SK-N-SH (cell line): Measurements from ENCODE around the gene MRPS7. TPM values are rescaled to one million over a fixed set of nuclear protein-coding genes. Genes with fewer than 3 reads are reported as not detected.

Source experiments
- CTCF ChIA-PET: fragments of 300-600, 350-600 bp; formaldehyde crosslinking; extraction: SDS; loops from one replicate; lab custom pipeline; 2021; lab: Yijun Ruan, JAX
- POLR2A ChIA-PET: fragments of 350-600 bp; sonication (Branson Sonifier 250); formaldehyde crosslinking; extraction: SDS; loops from one replicate; lab custom pipeline; 2020; ENCODE audit warnings: antibody characterized with exemption, inconsistent platforms; lab: Yijun Ruan, JAX
- DNase-seq: peaks from one replicate; pipeline ENCODE4 v3.0.0; 2012
- H2AFZ ChIP-seq: fragments of 200-600 bp; sonication (generic); 2 replicates; pipeline ENCODE4 v1.8.1; 2016; ENCODE audit warnings: antibody characterized with exemption, mild to moderate bottlenecking, low read depth
- H3F3A ChIP-seq: fragments of 200-600 bp; sonication (generic); replicated peaks from 2 replicates; pipeline ENCODE3; 2016; ENCODE audit warnings: antibody characterized with exemption, mild to moderate bottlenecking; ENCODE audit not compliant: insufficient read depth
- H3K27ac ChIP-seq, 2 experiments: fragments of 200-500 bp in 1 of 2; fragments of 200-600 bp in 1 of 2; sonication (Bioruptor generic) in 1 of 2; sonication (generic), shearing (Covaris generic) in 1 of 2; 2 replicates each; pipeline versions ENCODE4 v1.5.1 to v1.6.1; 2014 to 2016; ENCODE audit warnings: low read depth in 2 of 2, inconsistent platforms in 1 of 2, low read length in 1 of 2, mild to moderate bottlenecking in 1 of 2, mixed read lengths in 1 of 2
- H3K27me3 ChIP-seq: fragments of 200-600 bp; sonication (generic), shearing (Covaris generic); 2 replicates; pipeline ENCODE4 v1.6.1; 2016; ENCODE audit warnings: mixed run types; ENCODE audit not compliant: insufficient read depth
- H3K36me3 ChIP-seq, 2 experiments: fragments of 200-500 bp in 1 of 2; fragments of 200-600 bp in 1 of 2; sonication (Bioruptor generic) in 1 of 2; sonication (generic) in 1 of 2; replicated peaks in 1 of 2; 2 replicates each; pipeline versions ENCODE3 to v1.5.1; 2014 to 2016; ENCODE audit warnings: low read length in 1 of 2, mild to moderate bottlenecking in 1 of 2; ENCODE audit not compliant: insufficient read depth in 2 of 2, control insufficient read depth in 1 of 2
- H3K4me1 ChIP-seq, 2 experiments: fragments of 200-500 bp in 1 of 2; fragments of 200-600 bp in 1 of 2; sonication (Bioruptor generic) in 1 of 2; sonication (generic), shearing (Covaris generic) in 1 of 2; 2 replicates each; pipeline versions ENCODE4 v1.5.1 to v1.6.1; 2014 to 2016; ENCODE audit warnings: low read depth in 1 of 2, low read length in 1 of 2, mixed run types in 1 of 2; ENCODE audit not compliant: insufficient read depth in 2 of 2, control insufficient read depth in 1 of 2
- H3K4me2 ChIP-seq: fragments of 200-600 bp; sonication (generic), shearing (Covaris generic); 2 replicates; pipeline ENCODE4 v1.6.1; 2017; ENCODE audit warnings: mixed run types
- H3K4me3 ChIP-seq, 2 experiments: fragments of 200-500 bp in 1 of 2; fragments of 200-600 bp in 1 of 2; sonication (Bioruptor generic) in 1 of 2; sonication (generic), shearing (Covaris generic) in 1 of 2; 2 replicates each; pipeline versions ENCODE4 v1.5.1 to v1.8.1; 2014 to 2016; ENCODE audit warnings: low read depth in 2 of 2, inconsistent platforms in 1 of 2, low read length in 1 of 2, mild to moderate bottlenecking in 1 of 2, mixed read lengths in 1 of 2, moderate library complexity in 1 of 2
- H3K79me2 ChIP-seq: fragments of 200-600 bp; sonication (generic); 2 replicates; pipeline ENCODE4 v1.8.1; 2017; ENCODE audit warnings: mild to moderate bottlenecking; ENCODE audit not compliant: insufficient read depth
- H3K9ac ChIP-seq: fragments of 200-600 bp; sonication (generic); 2 replicates; pipeline ENCODE4 v1.6.1; 2017; ENCODE audit warnings: mixed run types
- H3K9me2 ChIP-seq: fragments of 200-600 bp; sonication (generic); 2 replicates; pipeline ENCODE4 v1.6.1; 2017; ENCODE audit warnings: mixed run types
- H3K9me3 ChIP-seq: fragments of 200-600 bp; sonication (generic); 2 replicates; pipeline ENCODE4 v1.6.1; 2017; ENCODE audit warnings: mixed run types, mild to moderate bottlenecking, moderate library complexity
- H4K20me1 ChIP-seq: fragments of 200-600 bp; sonication (generic); 2 replicates; pipeline ENCODE4 v1.6.1; 2017; ENCODE audit warnings: mild to moderate bottlenecking, mixed run types; ENCODE audit not compliant: insufficient read depth
- CHD2 ChIP-seq: fragments of 150-350 bp; IDR thresholded peaks from 2 replicates; pipeline ENCODE4 v1.6.1; 2018; ENCODE audit warnings: low read length; ENCODE audit not compliant: partially characterized antibody
- ELF1 ChIP-seq: IDR thresholded peaks from 2 replicates; pipeline ENCODE4 v1.4.0; 2012
- FOXJ3 ChIP-seq: sonication (generic); formaldehyde crosslinking; IDR thresholded peaks from 2 replicates; pipeline ENCODE4 v1.5.1; 2020; ENCODE audit warnings: mild to moderate bottlenecking, missing genetic modification reagents
- FOXM1 ChIP-seq: IDR thresholded peaks from 2 replicates; pipeline ENCODE4 v1.4.0; 2012; ENCODE audit warnings: low read depth, mild to moderate bottlenecking
- MXI1 ChIP-seq: IDR thresholded peaks from 2 replicates; pipeline ENCODE4 v1.6.1; 2012; ENCODE audit warnings: mild to moderate bottlenecking, low read depth, low read length, improper control_type of control experiment
- NRF1 ChIP-seq: IDR thresholded peaks from 2 replicates; pipeline ENCODE4 v1.6.1; 2012; ENCODE audit warnings: low read depth, mild to moderate bottlenecking, low read length
- POLR2AphosphoS5 ChIP-seq: IDR thresholded peaks from 2 replicates; pipeline ENCODE4 v1.6.1; 2012; ENCODE audit warnings: low read depth, low read length
- SIN3A ChIP-seq: IDR thresholded peaks from 2 replicates; pipeline ENCODE4 v1.6.1; 2012; ENCODE audit warnings: low read depth, mild to moderate bottlenecking, low read length, moderate library complexity, borderline replicate concordance
- TCF12 ChIP-seq: IDR thresholded peaks from 2 replicates; pipeline ENCODE4 v1.4.0; 2012
- TEAD4 ChIP-seq: IDR thresholded peaks from 2 replicates; pipeline ENCODE4 v1.4.0; 2012; ENCODE audit warnings: mild to moderate bottlenecking, borderline replicate concordance; ENCODE audit not compliant: insufficient read depth
- WGBS: methylation state at CpG from one replicate; pipeline ENCODE4 v1.1.6; 2017; ENCODE audit warnings: low lambda C conversion rate; 5-methylcytosine and 5-hydroxymethylcytosine counted together
- polyA plus RNA-seq, 3 experiments: library from polyadenylated mRNA; depleted of rRNA; stranded (reverse); fragments of >200 nt; gene quantifications; 2 replicates each; pipeline ENCODE4 v1.2.3, GENCODE V29; 2012
- TF ChIP-seq, protein P1 (sequence below): IDR thresholded peaks from 2 replicates; pipeline ENCODE4 v1.4.0; 2012; ENCODE audit warnings: low read depth, borderline replicate concordance
- TF ChIP-seq, protein P2 (sequence below): IDR thresholded peaks from 2 replicates; pipeline ENCODE4 v1.6.1; 2012; ENCODE audit warnings: mild to moderate bottlenecking, low read depth, low read length, moderate library complexity
- TF ChIP-seq, protein P3 (sequence below): IDR thresholded peaks from 2 replicates; pipeline ENCODE4 v1.4.0; 2012; ENCODE audit warnings: low read depth, borderline replicate concordance
- TF ChIP-seq, protein P4 (sequence below): IDR thresholded peaks from 2 replicates; pipeline ENCODE4; 2012
- TF ChIP-seq, protein P5 (sequence below): fragments of 150-350 bp; IDR thresholded peaks from 2 replicates; pipeline ENCODE4 v1.6.1; 2017; ENCODE audit warnings: antibody characterized with exemption, low read length, low read depth, borderline replicate concordance
- TF ChIP-seq, protein P6 (sequence below): IDR thresholded peaks from 2 replicates; pipeline ENCODE4 v1.4.0; 2012; ENCODE audit warnings: low read depth

The MRPS7 gene
- polyA plus RNA-seq, 1 of the 3 experiments (the other 2 are of a cell fraction): 82.8 TPM

DNA sequence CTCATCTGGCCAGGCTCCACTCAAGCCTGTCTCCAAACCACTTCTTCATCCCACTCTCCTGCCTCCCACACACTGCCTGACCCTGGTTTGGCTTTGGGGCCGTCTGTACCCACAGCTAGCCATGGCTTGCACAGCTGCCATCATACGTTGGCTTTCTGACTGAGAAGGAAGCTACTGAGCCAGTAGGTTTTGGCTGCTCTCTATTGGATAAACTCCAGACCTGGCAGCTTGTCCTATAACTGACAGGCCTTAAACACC lies 5.4 kb downstream of the MRPS7 start (continued):
- TF ChIP-seq TEAD4 (no peak), SIN3A (no peak), MXI1 (no peak)
- TF ChIP-seq, protein P1, sequence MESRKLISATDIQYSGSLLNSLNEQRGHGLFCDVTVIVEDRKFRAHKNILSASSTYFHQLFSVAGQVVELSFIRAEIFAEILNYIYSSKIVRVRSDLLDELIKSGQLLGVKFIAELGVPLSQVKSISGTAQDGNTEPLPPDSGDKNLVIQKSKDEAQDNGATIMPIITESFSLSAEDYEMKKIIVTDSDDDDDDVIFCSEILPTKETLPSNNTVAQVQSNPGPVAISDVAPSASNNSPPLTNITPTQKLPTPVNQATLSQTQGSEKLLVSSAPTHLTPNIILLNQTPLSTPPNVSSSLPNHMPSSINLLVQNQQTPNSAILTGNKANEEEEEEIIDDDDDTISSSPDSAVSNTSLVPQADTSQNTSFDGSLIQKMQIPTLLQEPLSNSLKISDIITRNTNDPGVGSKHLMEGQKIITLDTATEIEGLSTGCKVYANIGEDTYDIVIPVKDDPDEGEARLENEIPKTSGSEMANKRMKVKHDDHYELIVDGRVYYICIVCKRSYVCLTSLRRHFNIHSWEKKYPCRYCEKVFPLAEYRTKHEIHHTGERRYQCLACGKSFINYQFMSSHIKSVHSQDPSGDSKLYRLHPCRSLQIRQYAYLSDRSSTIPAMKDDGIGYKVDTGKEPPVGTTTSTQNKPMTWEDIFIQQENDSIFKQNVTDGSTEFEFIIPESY: no peak

DNA sequence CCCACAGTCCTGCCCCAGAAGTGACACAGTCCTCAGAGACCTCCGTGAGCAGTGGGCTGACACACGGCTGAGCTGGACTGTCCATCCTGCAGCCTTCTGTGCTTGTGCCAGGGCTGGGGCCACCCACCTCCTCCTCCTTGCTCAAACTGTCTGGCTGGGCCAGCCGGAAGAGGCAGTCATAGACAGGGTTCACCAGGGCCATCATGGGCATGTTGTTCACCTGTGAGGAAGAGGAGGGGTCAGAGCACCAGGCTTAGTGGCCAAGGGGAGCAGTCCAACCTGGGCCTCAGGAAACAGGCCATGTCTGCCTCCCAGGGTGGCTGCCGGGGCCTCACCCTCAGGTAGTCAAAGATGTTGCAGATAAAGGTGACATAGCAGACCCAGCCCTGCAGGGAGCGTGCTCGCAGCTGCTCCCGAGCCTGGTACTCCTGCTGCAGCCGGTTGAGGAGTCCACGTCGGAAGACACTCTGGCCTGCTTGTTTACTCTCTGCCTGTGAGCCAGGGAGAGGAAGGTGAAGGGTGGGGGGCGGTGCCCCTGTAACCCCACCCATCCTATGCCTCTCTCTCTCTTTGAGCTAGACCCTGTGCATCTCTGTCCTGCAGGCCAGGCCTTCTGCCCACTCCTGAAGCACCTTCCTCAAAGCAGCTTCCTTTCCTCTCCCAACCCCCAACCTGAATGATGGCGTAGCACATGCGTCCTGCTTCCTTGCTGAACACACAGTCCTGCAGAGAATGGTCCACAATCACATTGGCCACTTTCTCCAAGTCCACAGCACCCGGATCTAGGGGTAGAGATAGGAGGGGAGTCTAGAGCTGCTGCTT lies 5.9 kb downstream of the MRPS7 start:
- H3K4me1 ChIP-seq: peaks cover 20 to 28% of the 10 kb centered on the region in 2 experiments
- H3K27me3 ChIP-seq: no peaks in the 10 kb centered on the region
- ChIA-PET CTCF (interaction anchor here (1.5 to 6.0 kb wide), 3 partner anchors 22 to 145 kb away, joined by 5 to 58 read pairs (median 7); partner anchors contain the start of gene SLC25A19), POLR2A (no interaction called here)
- peak; percentile 21 for DNase-seq
- H3F3A ChIP-seq: peaks cover 5% of the 10 kb centered on the region
- no peaks in the 10 kb centered on the region for H4K20me1 ChIP-seq
- no peak overlapping the region for H3K4me2 ChIP-seq
- no peaks in the 10 kb centered on the region for H3K9me2 ChIP-seq
- H3K9me3 ChIP-seq: no peaks in the 10 kb centered on the region
- H3K36me3 ChIP-seq: peaks cover 33 to 35% of the 10 kb centered on the region in 2 experiments
- WGBS: 80% methylated on average over 14 of the region's 14 CpGs
- H3K9ac ChIP-seq: no peak overlapping the region
- peaks cover 25% of the 10 kb centered on the region for H3K79me2 ChIP-seq
- TF ChIP-seq, protein P2, sequence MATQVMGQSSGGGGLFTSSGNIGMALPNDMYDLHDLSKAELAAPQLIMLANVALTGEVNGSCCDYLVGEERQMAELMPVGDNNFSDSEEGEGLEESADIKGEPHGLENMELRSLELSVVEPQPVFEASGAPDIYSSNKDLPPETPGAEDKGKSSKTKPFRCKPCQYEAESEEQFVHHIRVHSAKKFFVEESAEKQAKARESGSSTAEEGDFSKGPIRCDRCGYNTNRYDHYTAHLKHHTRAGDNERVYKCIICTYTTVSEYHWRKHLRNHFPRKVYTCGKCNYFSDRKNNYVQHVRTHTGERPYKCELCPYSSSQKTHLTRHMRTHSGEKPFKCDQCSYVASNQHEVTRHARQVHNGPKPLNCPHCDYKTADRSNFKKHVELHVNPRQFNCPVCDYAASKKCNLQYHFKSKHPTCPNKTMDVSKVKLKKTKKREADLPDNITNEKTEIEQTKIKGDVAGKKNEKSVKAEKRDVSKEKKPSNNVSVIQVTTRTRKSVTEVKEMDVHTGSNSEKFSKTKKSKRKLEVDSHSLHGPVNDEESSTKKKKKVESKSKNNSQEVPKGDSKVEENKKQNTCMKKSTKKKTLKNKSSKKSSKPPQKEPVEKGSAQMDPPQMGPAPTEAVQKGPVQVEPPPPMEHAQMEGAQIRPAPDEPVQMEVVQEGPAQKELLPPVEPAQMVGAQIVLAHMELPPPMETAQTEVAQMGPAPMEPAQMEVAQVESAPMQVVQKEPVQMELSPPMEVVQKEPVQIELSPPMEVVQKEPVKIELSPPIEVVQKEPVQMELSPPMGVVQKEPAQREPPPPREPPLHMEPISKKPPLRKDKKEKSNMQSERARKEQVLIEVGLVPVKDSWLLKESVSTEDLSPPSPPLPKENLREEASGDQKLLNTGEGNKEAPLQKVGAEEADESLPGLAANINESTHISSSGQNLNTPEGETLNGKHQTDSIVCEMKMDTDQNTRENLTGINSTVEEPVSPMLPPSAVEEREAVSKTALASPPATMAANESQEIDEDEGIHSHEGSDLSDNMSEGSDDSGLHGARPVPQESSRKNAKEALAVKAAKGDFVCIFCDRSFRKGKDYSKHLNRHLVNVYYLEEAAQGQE: no peak
- peak; percentile 17 for TF ChIP-seq POLR2AphosphoS5
- H3K27ac ChIP-seq: no peak overlapping the region
- H2AFZ ChIP-seq: no peak overlapping the region
- no peak overlapping the region for H3K4me3 ChIP-seq

DNA sequence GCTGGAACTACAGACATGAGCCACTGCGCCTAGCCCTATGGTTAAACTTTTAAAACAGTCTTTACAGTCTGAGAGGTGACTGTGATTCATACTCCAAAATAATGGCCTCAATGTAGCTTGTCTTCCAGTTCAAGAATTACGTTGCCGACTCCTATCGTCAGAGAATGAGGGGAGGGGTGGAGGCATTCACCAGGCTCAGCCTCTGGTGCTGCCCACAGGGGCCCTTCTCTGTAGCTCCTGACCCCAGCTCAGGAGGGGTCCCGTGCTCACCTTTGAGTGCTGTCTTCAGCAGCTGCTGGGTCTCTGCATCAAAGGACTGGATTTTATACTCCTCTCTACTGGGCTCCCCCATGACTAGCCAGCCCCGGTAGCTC lies 8.2 kb downstream of the MRPS7 start:
- no peaks in the 10 kb centered on the region for H3K27me3 ChIP-seq
- ChIA-PET CTCF (interaction anchor here (0.9 to 6.8 kb wide), 27 partner anchors 9 to 350 kb away, joined by 3 to 102 read pairs (median 10); partner anchors contain the start of genes GGA3, GRB2, MRPS7 and NT5C), POLR2A (interaction anchor here (0.9 to 5.3 kb wide), 10 partner anchors 8 to 259 kb away, joined by 3 to 67 read pairs (median 7); partner anchors contain the start of genes GGA3, GRB2, MRPS7 and NUP85)
- H2AFZ ChIP-seq: peak overlapping the region; percentile 100; the same call in 1 of the 2 replicates
- peaks cover 16 to 20% of the 10 kb centered on the region in 2 experiments for H3K36me3 ChIP-seq
- peak overlapping the region; percentile 95 for H3K4me2 ChIP-seq
- H3K9me2 ChIP-seq: no peaks in the 10 kb centered on the region
- H3K9me3 ChIP-seq: no peaks in the 10 kb centered on the region
- H3K27ac ChIP-seq: peak overlapping the region; percentile 74 to 97; a peak in 3 of 4 replicates
- no peaks in the 10 kb centered on the region for H4K20me1 ChIP-seq
- H3F3A ChIP-seq: peaks cover 6% of the 10 kb centered on the region
- WGBS: 28% methylated on average over 6 of the region's 6 CpGs
- peak overlapping the region; percentile 74 to 82 for H3K4me3 ChIP-seq
- H3K9ac ChIP-seq: peak overlapping the region; percentile 85
- peaks cover 24 to 44% of the 10 kb centered on the region in 2 experiments; a peak in 3 of 4 replicates for H3K4me1 ChIP-seq
- no peak for DNase-seq
- H3K79me2 ChIP-seq: peaks cover 9% of the 10 kb centered on the region
- TF ChIP-seq FOXM1: no peak
- TF ChIP-seq POLR2AphosphoS5: no peak
- TF ChIP-seq, protein P3, sequence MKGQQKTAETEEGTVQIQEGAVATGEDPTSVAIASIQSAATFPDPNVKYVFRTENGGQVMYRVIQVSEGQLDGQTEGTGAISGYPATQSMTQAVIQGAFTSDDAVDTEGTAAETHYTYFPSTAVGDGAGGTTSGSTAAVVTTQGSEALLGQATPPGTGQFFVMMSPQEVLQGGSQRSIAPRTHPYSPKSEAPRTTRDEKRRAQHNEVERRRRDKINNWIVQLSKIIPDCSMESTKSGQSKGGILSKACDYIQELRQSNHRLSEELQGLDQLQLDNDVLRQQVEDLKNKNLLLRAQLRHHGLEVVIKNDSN: no peak
- TF ChIP-seq TCF12: no peak
- TF ChIP-seq, protein P4, sequence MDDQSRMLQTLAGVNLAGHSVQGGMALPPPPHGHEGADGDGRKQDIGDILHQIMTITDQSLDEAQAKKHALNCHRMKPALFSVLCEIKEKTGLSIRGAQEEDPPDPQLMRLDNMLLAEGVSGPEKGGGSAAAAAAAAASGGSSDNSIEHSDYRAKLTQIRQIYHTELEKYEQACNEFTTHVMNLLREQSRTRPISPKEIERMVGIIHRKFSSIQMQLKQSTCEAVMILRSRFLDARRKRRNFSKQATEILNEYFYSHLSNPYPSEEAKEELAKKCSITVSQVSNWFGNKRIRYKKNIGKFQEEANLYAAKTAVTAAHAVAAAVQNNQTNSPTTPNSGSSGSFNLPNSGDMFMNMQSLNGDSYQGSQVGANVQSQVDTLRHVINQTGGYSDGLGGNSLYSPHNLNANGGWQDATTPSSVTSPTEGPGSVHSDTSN: no peak
- no peak for TF ChIP-seq NRF1
- no peak for TF ChIP-seq CHD2
- TF ChIP-seq, protein P5, sequence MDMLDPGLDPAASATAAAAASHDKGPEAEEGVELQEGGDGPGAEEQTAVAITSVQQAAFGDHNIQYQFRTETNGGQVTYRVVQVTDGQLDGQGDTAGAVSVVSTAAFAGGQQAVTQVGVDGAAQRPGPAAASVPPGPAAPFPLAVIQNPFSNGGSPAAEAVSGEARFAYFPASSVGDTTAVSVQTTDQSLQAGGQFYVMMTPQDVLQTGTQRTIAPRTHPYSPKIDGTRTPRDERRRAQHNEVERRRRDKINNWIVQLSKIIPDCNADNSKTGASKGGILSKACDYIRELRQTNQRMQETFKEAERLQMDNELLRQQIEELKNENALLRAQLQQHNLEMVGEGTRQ: no peak
- TF ChIP-seq, protein P6, sequence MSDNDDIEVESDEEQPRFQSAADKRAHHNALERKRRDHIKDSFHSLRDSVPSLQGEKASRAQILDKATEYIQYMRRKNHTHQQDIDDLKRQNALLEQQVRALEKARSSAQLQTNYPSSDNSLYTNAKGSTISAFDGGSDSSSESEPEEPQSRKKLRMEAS: no peak
- TF ChIP-seq ELF1: no peak
- no peak for TF ChIP-seq FOXJ3 (CRISPR knock-in tag)
